Left ventricle myocardium inferior (tissue), 1 donor: Measurements from ENCODE around the gene BAMBI. TPM values are rescaled to one million over a fixed set of nuclear protein-coding genes. Genes with fewer than 3 reads are reported as not detected.

Source experiments
- DNase-seq: peaks from one replicate; pipeline ENCODE4 v3.0.0-alpha.2; 2020
- H3K27ac ChIP-seq: fragments of 200-600 bp; replicated peaks from 2 replicates; pipeline ENCODE4 v1.8.0; 2021
- H3K27me3 ChIP-seq: fragments of 200-600 bp; 2 replicates; pipeline ENCODE4 v1.8.0; 2021; ENCODE audit warnings: low read depth
- H3K36me3 ChIP-seq: fragments of 200-600 bp; 2 replicates; pipeline ENCODE4 v1.8.0; 2021
- H3K4me1 ChIP-seq: fragments of 200-600 bp; 2 replicates; pipeline ENCODE4 v1.8.0; 2021
- H3K4me3 ChIP-seq: fragments of 200-600 bp; 2 replicates; pipeline ENCODE4 v1.8.0; 2021; ENCODE audit warnings: mild to moderate bottlenecking, moderate library complexity
- H3K9me3 ChIP-seq: fragments of 200-600 bp; replicated peaks from 2 replicates; pipeline ENCODE4 v1.8.0; 2021
- CTCF ChIP-seq: fragments of 200-600 bp; IDR thresholded peaks from 2 replicates; pipeline ENCODE4 v1.8.0; 2021; ENCODE audit warnings: antibody characterized with exemption, mild to moderate bottlenecking, borderline replicate concordance
- intact Hi-C: fragments of 100-400 bp; cut with micrococcal nuclease; formaldehyde crosslinking; loops from one replicate; pipeline ENCODE4 v1.11.0; 2022
- total RNA-seq: library from RNA; stranded (reverse); fragmentation: NEBNext Ultra II Directional; extraction: Animal tissue kit (Norgen Biotek cat#: 25700); gene quantifications from one replicate; pipeline ENCODE4 v1.2.1, GENCODE V29; 2021
- donor health status: DM: no; HTN: yes; CAD: no; lungs with severe emphysema.

BAMBI gene
- total RNA-seq, 1 donor from 2014 or later, result 15.4 TPM

- Histone ChIP-seq H3K36me3 (no peaks in the 10 kb centered on the region), H3K27ac (no peak overlapping the region), H3K4me1 (no peaks in the 10 kb centered on the region), H3K4me3 (no peak overlapping the region), H3K27me3 (no peaks in the 10 kb centered on the region), H3K9me3 (peaks cover under 1% of the 10 kb centered on the region)
- TF ChIP-seq CTCF, result no peak
- DNase-seq, result no peak
- intact Hi-C loops, result no loop called here
Measured at GRCh38 chr10:28728366-28728765, 51.0 kb downstream of the BAMBI start.

GRCh38 chr10:28730031-28730778 is 52.9 kb downstream of the BAMBI start:
- Histone ChIP-seq H3K27me3 (no peaks in the 10 kb centered on the region), H3K27ac (no peak overlapping the region), H3K36me3 (no peaks in the 10 kb centered on the region), H3K9me3 (peaks cover 14% of the 10 kb centered on the region), H3K4me1 (no peaks in the 10 kb centered on the region), H3K4me3 (no peak overlapping the region)
- TF ChIP-seq CTCF, result no peak
- no peak for DNase-seq
- intact Hi-C loops, result no loop called here

GRCh38 chr10:28732091-28732490 is 54.8 kb downstream of the BAMBI start:
- intact Hi-C loops, result no loop called here
- no peak for TF ChIP-seq CTCF

More at GRCh38 chr10:28732091-28732490, 54.8 kb downstream of the BAMBI start:
- H3K27me3 ChIP-seq, result no peaks in the 10 kb centered on the region
- H3K36me3 ChIP-seq, result no peaks in the 10 kb centered on the region
- H3K9me3 ChIP-seq, result peaks cover 14% of the 10 kb centered on the region
- DNase-seq, result no peak
- no peak overlapping the region for H3K27ac ChIP-seq
- H3K4me1 ChIP-seq, result no peaks in the 10 kb centered on the region
- no peak overlapping the region for H3K4me3 ChIP-seq

Other genes with a start within 250 kb of the BAMBI start
- 103 TPM for gene WAC, start 144.4 kb upstream of the BAMBI start, total RNA-seq